Trophoblast cell (in vitro differentiated cells and primary cell): Measurements from ENCODE around the gene NAXE.
"Not testable (repeated sequence)": the region's sequence is repeated elsewhere in the genome, so short reads cannot be mapped to it uniquely, and the experiment has no call there.

Experiments
- DNase-seq, 2 donors: peaks; one replicate each; pipeline ENCODE4 v3.0.0-alpha.2; 2016
- H2AFZ ChIP-seq: 2 replicates; pipeline ENCODE4 v1.6.1; 2013; ENCODE audit warnings: low read length, moderate library complexity, mild to moderate bottlenecking; ENCODE audit not compliant: insufficient read depth, poor library complexity
- H2AK5ac ChIP-seq: 2 replicates; pipeline ENCODE4 v1.6.1; 2013; ENCODE audit warnings: mild to moderate bottlenecking, low read length
- H2BK120ac ChIP-seq: 2 replicates; pipeline ENCODE4 v1.6.1; 2013; ENCODE audit warnings: low read length, mild to moderate bottlenecking, moderate library complexity; ENCODE audit not compliant: insufficient read depth, poor library complexity
- H2BK12ac ChIP-seq: 2 replicates; pipeline ENCODE4 v1.6.1; 2013; ENCODE audit warnings: mild to moderate bottlenecking, low read length, moderate library complexity
- H2BK5ac ChIP-seq: 2 replicates; pipeline ENCODE4 v1.6.1; 2013; ENCODE audit warnings: low read length, low read depth, moderate library complexity, mild to moderate bottlenecking; ENCODE audit not compliant: poor library complexity
- H3K14ac ChIP-seq: 2 replicates; pipeline ENCODE4 v1.6.1; 2013; ENCODE audit warnings: mild to moderate bottlenecking, low read length
- H3K18ac ChIP-seq: 2 replicates; pipeline ENCODE4 v1.6.1; 2013; ENCODE audit warnings: mild to moderate bottlenecking, low read length
- H3K23ac ChIP-seq: 2 replicates; pipeline ENCODE4 v1.6.1; 2013; ENCODE audit warnings: low read length
- H3K27ac ChIP-seq: 2 replicates; pipeline ENCODE4 v1.5.1; 2013; ENCODE audit warnings: low read depth, mild to moderate bottlenecking, inconsistent platforms, low read length, moderate library complexity
- H3K27me3 ChIP-seq: 2 replicates; pipeline ENCODE4 v1.6.1; 2013; ENCODE audit warnings: inconsistent platforms, mild to moderate bottlenecking, low read length, moderate library complexity; ENCODE audit not compliant: insufficient read depth
- H3K36me3 ChIP-seq, 2 experiments: 1 replicate in 1 of 2; 2 replicates in 1 of 2; pipeline ENCODE4 v1.6.1; 2013; ENCODE audit warnings: low read length in 2 of 2, mild to moderate bottlenecking in 2 of 2, moderate library complexity in 1 of 2; ENCODE audit not compliant: insufficient read depth in 2 of 2, control insufficient read depth in 1 of 2
- H3K4ac ChIP-seq: 2 replicates; pipeline ENCODE4 v1.6.1; 2013; ENCODE audit warnings: low read depth, mild to moderate bottlenecking, low read length, moderate library complexity
- H3K4me1 ChIP-seq, 2 experiments: 1 replicate in 1 of 2; 2 replicates in 1 of 2; pipeline ENCODE4 v1.6.1; 2013; ENCODE audit warnings: low read length in 2 of 2, mild to moderate bottlenecking in 2 of 2, moderate library complexity in 1 of 2; ENCODE audit not compliant: insufficient read depth in 2 of 2, control insufficient read depth in 1 of 2
- H3K4me2 ChIP-seq: 2 replicates; pipeline ENCODE4 v1.6.1; 2013; ENCODE audit warnings: inconsistent platforms, mild to moderate bottlenecking, low read length, moderate library complexity
- H3K4me3 ChIP-seq: 2 replicates; pipeline ENCODE4 v1.5.1; 2013; ENCODE audit warnings: mild to moderate bottlenecking, low read depth, low read length, inconsistent platforms
- H3K79me1 ChIP-seq: one replicate; pipeline ENCODE4 v1.6.1; 2013; ENCODE audit warnings: low read length
- H3K79me2 ChIP-seq: 2 replicates; pipeline ENCODE4 v1.6.1; 2013; ENCODE audit warnings: low read length, mild to moderate bottlenecking; ENCODE audit not compliant: control insufficient read depth, insufficient read depth, poor library complexity
- H3K9ac ChIP-seq: 2 replicates; pipeline ENCODE4 v1.6.1; 2013; ENCODE audit warnings: mild to moderate bottlenecking, low read length
- H3K9me3 ChIP-seq: 2 replicates; pipeline ENCODE4 v1.6.1; 2013; ENCODE audit warnings: low read depth, mild to moderate bottlenecking, control low read depth, inconsistent platforms, low read length; ENCODE audit not compliant: insufficient read depth
- H4K12ac ChIP-seq: 2 replicates; pipeline ENCODE4 v1.6.1; 2013; ENCODE audit warnings: low read depth, mild to moderate bottlenecking, low read length, moderate library complexity
- H4K8ac ChIP-seq: 2 replicates; pipeline ENCODE4 v1.6.1; 2013; ENCODE audit warnings: low read depth, mild to moderate bottlenecking, low read length, moderate library complexity
- H4K91ac ChIP-seq: one replicate; pipeline ENCODE4 v1.6.1; 2013; ENCODE audit warnings: low read depth, mild to moderate bottlenecking, low read length, moderate library complexity
- WGBS: extraction: QIAGEN DNeasy Blood & Tissue Kit; methylation state at CpG from one replicate; pipeline ENCODE4 v1.1.7; 2013; ENCODE audit warnings: missing lambda C conversion rate; ENCODE audit not compliant: insufficient read length, insufficient coverage; ENCODE audit errors: extremely low coverage; 5-methylcytosine and 5-hydroxymethylcytosine counted together

The NAXE gene

DNA sequence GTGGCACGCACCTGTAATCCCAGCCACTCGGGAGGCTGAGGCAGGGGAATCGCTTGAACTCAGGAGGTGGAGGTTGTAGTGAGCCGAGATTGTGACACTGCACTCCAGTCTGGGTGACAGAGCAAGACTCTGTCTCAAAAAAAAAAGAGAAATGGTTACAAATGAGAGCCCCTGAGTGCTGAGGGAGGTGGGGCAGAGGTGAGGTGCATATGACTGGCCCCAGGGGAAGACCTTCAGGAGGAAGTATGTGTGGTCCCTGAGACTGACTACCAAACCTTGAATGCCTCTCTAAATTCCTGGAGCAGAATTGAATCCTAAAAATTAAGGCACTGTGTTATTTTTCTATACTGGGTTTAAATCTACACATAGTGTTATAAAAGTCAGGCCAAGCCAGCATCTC lies 15.8 kb downstream of the NAXE start:
- H2AK5ac ChIP-seq, H2BK5ac ChIP-seq, H2AFZ ChIP-seq, DNase-seq, H2BK120ac ChIP-seq, H3K4ac ChIP-seq, H3K18ac ChIP-seq, H3K4me1 ChIP-seq, H4K12ac ChIP-seq, H3K27me3 ChIP-seq, H3K27ac ChIP-seq, H3K4me2 ChIP-seq, H4K91ac ChIP-seq, H3K79me2 ChIP-seq, H3K9ac ChIP-seq, H3K14ac ChIP-seq, H3K4me3 ChIP-seq, H3K36me3 ChIP-seq, H3K79me1 ChIP-seq, H3K9me3 ChIP-seq, H4K8ac ChIP-seq, H2BK12ac ChIP-seq, H3K23ac ChIP-seq: not testable (repeated sequence)
- WGBS, result no CpG with 5 or more reads among the region's 4 CpGs

GRCh38 chr1:156608036-156608674 lies 16.6 kb downstream of the NAXE start:
- H3K27ac ChIP-seq, result no peak overlapping the region
- H3K4ac ChIP-seq, result no peak overlapping the region
- no peak overlapping the region for H3K9ac ChIP-seq
- WGBS, result no CpG with 5 or more reads among the region's 7 CpGs
- no peak overlapping the region for H4K91ac ChIP-seq
- H3K4me2 ChIP-seq, result no peak overlapping the region
- H3K23ac ChIP-seq, result no peak overlapping the region
- peaks cover 2% of the 10 kb centered on the region for H3K9me3 ChIP-seq
- H2BK120ac ChIP-seq, result no peak overlapping the region
- H4K12ac ChIP-seq, result no peak overlapping the region
- H3K4me3 ChIP-seq, result no peak overlapping the region
- DNase-seq, result peak; percentile 79 to 88
- H4K8ac ChIP-seq, result no peak overlapping the region
- no peak overlapping the region for H2BK12ac ChIP-seq
- H3K18ac ChIP-seq, result no peak overlapping the region
- H2BK5ac ChIP-seq, result no peak overlapping the region
- no peaks in the 10 kb centered on the region for H3K36me3 ChIP-seq
- H3K27me3 ChIP-seq, result no peaks in the 10 kb centered on the region
- H3K79me2 ChIP-seq, result no peaks in the 10 kb centered on the region
- no peak overlapping the region for H2AFZ ChIP-seq
- no peak overlapping the region for H3K14ac ChIP-seq
- no peaks in the 10 kb centered on the region for H3K79me1 ChIP-seq
- no peaks in the 10 kb centered on the region for H3K4me1 ChIP-seq
- no peak overlapping the region for H2AK5ac ChIP-seq

- Histone ChIP-seq H3K36me3 (no peaks in the 10 kb centered on the region), H3K9me3 (peaks cover 2% of the 10 kb centered on the region), H3K4me1 (no peaks in the 10 kb centered on the region), H3K18ac (no peak overlapping the region), H4K8ac (no peak overlapping the region), H2BK120ac (no peak overlapping the region), H3K4me2 (no peak overlapping the region), H3K79me2 (no peaks in the 10 kb centered on the region), H2BK12ac (no peak overlapping the region), H3K14ac (no peak overlapping the region), H2BK5ac (no peak overlapping the region), H3K27me3 (no peaks in the 10 kb centered on the region), H3K23ac (no peak overlapping the region), H3K4ac (no peak overlapping the region), H3K27ac (no peak overlapping the region), H4K91ac (no peak overlapping the region), H2AK5ac (no peak overlapping the region), H2AFZ (no peak overlapping the region), H3K9ac (no peak overlapping the region), H3K79me1 (no peaks in the 10 kb centered on the region), H3K4me3 (no peak overlapping the region), H4K12ac (no peak overlapping the region)
- no CpG with 5 or more reads among the region's 6 CpGs for WGBS
- DNase-seq, result peak; percentile 48 to 61
Observed at GRCh38 chr1:156608981-156609380, 17.4 kb downstream of the NAXE start.

- H2BK12ac ChIP-seq, H3K4me1 ChIP-seq, H3K9ac ChIP-seq, H3K18ac ChIP-seq, H2BK120ac ChIP-seq, H4K8ac ChIP-seq, H3K4ac ChIP-seq, H4K91ac ChIP-seq, H3K14ac ChIP-seq, H3K79me1 ChIP-seq, H2AFZ ChIP-seq, H2BK5ac ChIP-seq, H3K4me2 ChIP-seq, H3K27ac ChIP-seq, H3K9me3 ChIP-seq, H3K36me3 ChIP-seq, H3K4me3 ChIP-seq, H4K12ac ChIP-seq, H3K27me3 ChIP-seq, H3K79me2 ChIP-seq, H3K23ac ChIP-seq, DNase-seq, H2AK5ac ChIP-seq: not testable (repeated sequence)
- WGBS, result no CpG with 5 or more reads among the region's 9 CpGs
Observed at GRCh38 chr1:156610072-156610471, 18.5 kb downstream of the NAXE start.
